ENCODE measurements around the gene ZNF529. TPM values are rescaled to one million over a fixed set of nuclear protein-coding genes. Genes with fewer than 3 reads are reported as not detected.
"Not testable (repeated sequence)": the region's sequence is repeated elsewhere in the genome, so short reads cannot be mapped to it uniquely, and the experiment has no call there.

ZNF529 gene
- total RNA-seq, 1 experiment from 2014 or later = 16.9 TPM

GRCh38 chr19:36604656-36605100 lies 31.6 kb upstream of the ZNF529 start:
- no peak overlapping the region for H3K23ac ChIP-seq (ENCODE audit: insufficient read length, low read depth, low read length)
- H2AFZ ChIP-seq (ENCODE audit: low read length) = no peak overlapping the region
- H3K4me2 ChIP-seq (ENCODE audit: insufficient read depth, insufficient read length, low read length) = peak overlapping the region; percentile 79

GRCh38 chr19:36602681-36603080 lies 29.6 kb upstream of the ZNF529 start:
- not testable (repeated sequence) for H3T11ph ChIP-seq (ENCODE audit: low read length); H3K9ac ChIP-seq (ENCODE audit: extremely low read depth, insufficient read length, low read length); H3K18ac ChIP-seq (ENCODE audit: insufficient read length, low read depth, low read length); H2BK5ac ChIP-seq (ENCODE audit: insufficient read length, low read length); DNase-seq; H3K79me2 ChIP-seq (ENCODE audit: insufficient read depth, low read length); H3K79me1 ChIP-seq (ENCODE audit: insufficient read depth, low read depth, low read length, poor library complexity, severe bottlenecking); H3K4me3 Mint-ChIP-seq; H3K23me2 ChIP-seq (ENCODE audit: insufficient read length, low read depth, low read length, poor library complexity, severe bottlenecking); H3K56ac ChIP-seq (ENCODE audit: insufficient read length, low read depth, low read length); H3K4me1 ChIP-seq (ENCODE audit: insufficient read depth, low read length); H4K8ac ChIP-seq (replicated peaks; ENCODE audit: insufficient read length, low read depth, low read length); H3K23ac ChIP-seq (ENCODE audit: insufficient read length, low read depth, low read length); H2BK120ac ChIP-seq (ENCODE audit: low read depth, low read length, poor library complexity, severe bottlenecking); H4K91ac ChIP-seq (ENCODE audit: insufficient read length, low read depth, low read length); H3K9me3 ChIP-seq (ENCODE audit: control insufficient read depth, low read depth, low read length); H3K27me3 ChIP-seq (ENCODE audit: insufficient read depth, low read length); H3K27me3 Mint-ChIP-seq (ENCODE audit: low read depth); H3K4ac ChIP-seq (ENCODE audit: low read depth, low read length); H4K20me1 ChIP-seq (ENCODE audit: control insufficient read depth, insufficient read depth, insufficient read length); H2BK15ac ChIP-seq (ENCODE audit: low read depth, low read length); H2AFZ ChIP-seq (ENCODE audit: low read length); H4K5ac ChIP-seq (ENCODE audit: insufficient read length, low read depth, low read length); H3K36me3 Mint-ChIP-seq (ENCODE audit: insufficient read depth in 1 of 3, low read depth in 3 of 3); H2BK12ac ChIP-seq (ENCODE audit: insufficient read length, low read depth, low read length); H3K27ac Mint-ChIP-seq; H3K14ac ChIP-seq (ENCODE audit: insufficient read depth, low read length); H3K9me3 Mint-ChIP-seq; H3K4me2 ChIP-seq (ENCODE audit: insufficient read depth, insufficient read length, low read length); H2BK20ac ChIP-seq (ENCODE audit: low read depth, low read length, poor library complexity, severe bottlenecking); H3K27ac ChIP-seq (ENCODE audit: insufficient read length, low read depth, low read length); H2AK5ac ChIP-seq (ENCODE audit: insufficient read length, low read length)
- H3K4me1 Mint-ChIP-seq = peaks cover 12 to 13% of the 10 kb centered on the region in 2 experiments
- WGBS (ENCODE audit: extremely low coverage, insufficient read length, low lambda C conversion rate) = no CpG with 5 or more reads among the region's 10 CpGs

More at GRCh38 chr19:36604656-36605100, 31.6 kb upstream of the ZNF529 start:
- Mint-ChIP-seq H3K27me3 (ENCODE audit: low read depth) (peaks cover 8% of the 10 kb centered on the region), H3K4me1 (peaks cover 12 to 13% of the 10 kb centered on the region in 2 experiments), H3K9me3 (peaks cover 0 to 9% of the 10 kb centered on the region in 2 experiments; a peak in 3 of 5 replicates), H3K4me3 (peak overlapping the region; percentile 80 to 88), H3K36me3 (ENCODE audit: insufficient read depth in 1 of 3, low read depth in 3 of 3) (peaks cover 9 to 18% (median 9%) of the 10 kb centered on the region in 3 experiments), H3K27ac (peak overlapping the region in 1 of 3 experiments; percentile 37; a peak in 2 of 7 replicates)
- no peak overlapping the region for H3K27ac ChIP-seq (ENCODE audit: insufficient read length, low read depth, low read length)
- no peaks in the 10 kb centered on the region for H3K9me3 ChIP-seq (ENCODE audit: control insufficient read depth, low read depth, low read length)
- no peak overlapping the region for H2BK12ac ChIP-seq (ENCODE audit: insufficient read length, low read depth, low read length)
- H4K5ac ChIP-seq (ENCODE audit: insufficient read length, low read depth, low read length) = no peak overlapping the region
- no peak overlapping the region for H2BK20ac ChIP-seq (ENCODE audit: low read depth, low read length, poor library complexity, severe bottlenecking)
- no peak overlapping the region for H4K8ac ChIP-seq (replicated peaks; ENCODE audit: insufficient read length, low read depth, low read length)
- WGBS (ENCODE audit: extremely low coverage, insufficient read length, low lambda C conversion rate) = no CpG with 5 or more reads among the region's 21 CpGs
- no peak for TF ChIP-seq CTCF (conservative IDR thresholded peaks at IDR 0.05)
- H2BK5ac ChIP-seq (ENCODE audit: insufficient read length, low read length) = no peak overlapping the region
- H3K4ac ChIP-seq (ENCODE audit: low read depth, low read length) = no peak overlapping the region
- H3T11ph ChIP-seq (ENCODE audit: low read length) = no peak overlapping the region
- H3K27me3 ChIP-seq (ENCODE audit: insufficient read depth, low read length) = no peaks in the 10 kb centered on the region
- H2BK120ac ChIP-seq (ENCODE audit: low read depth, low read length, poor library complexity, severe bottlenecking) = no peak overlapping the region
- no peaks in the 10 kb centered on the region; the same call in 1 of the 2 replicates for H3K4me1 ChIP-seq (ENCODE audit: insufficient read depth, low read length)
- no peaks in the 10 kb centered on the region for H3K79me2 ChIP-seq (ENCODE audit: insufficient read depth, low read length)
- no peak overlapping the region for H3K9ac ChIP-seq (ENCODE audit: extremely low read depth, insufficient read length, low read length)
- no peak overlapping the region for H4K91ac ChIP-seq (ENCODE audit: insufficient read length, low read depth, low read length)
- peak; percentile 27 for DNase-seq
- no peak overlapping the region for H2AK5ac ChIP-seq (ENCODE audit: insufficient read length, low read length)
- no peak overlapping the region for H3K14ac ChIP-seq (ENCODE audit: insufficient read depth, low read length)
- no peaks in the 10 kb centered on the region for H4K20me1 ChIP-seq (ENCODE audit: control insufficient read depth, insufficient read depth, insufficient read length)
- H3K56ac ChIP-seq (ENCODE audit: insufficient read length, low read depth, low read length) = no peak overlapping the region
- H3K18ac ChIP-seq (ENCODE audit: insufficient read length, low read depth, low read length) = no peak overlapping the region
- no peaks in the 10 kb centered on the region for H3K79me1 ChIP-seq (ENCODE audit: insufficient read depth, low read depth, low read length, poor library complexity, severe bottlenecking)
- H2BK15ac ChIP-seq (ENCODE audit: low read depth, low read length) = no peak overlapping the region
- no peaks in the 10 kb centered on the region for H3K23me2 ChIP-seq (ENCODE audit: insufficient read length, low read depth, low read length, poor library complexity, severe bottlenecking)

All from H9 (cell line).